DOHH2 (cell line): ENCODE data around the gene SRD5A1.

Source experiments
- H3F3A ChIP-seq: fragments of 200-600 bp; sonication (generic), shearing (Covaris generic); 2 replicates; pipeline ENCODE4 v1.6.0; 2016; ENCODE audit warnings: antibody characterized with exemption, mild to moderate bottlenecking; ENCODE audit not compliant: control insufficient read depth, insufficient read depth
- H3K27ac ChIP-seq: fragments of 200-600 bp; sonication (generic); 2 replicates; pipeline ENCODE4 v1.5.1; 2014; ENCODE audit warnings: low read depth, mild to moderate bottlenecking, low read length, moderate library complexity
- H3K27me3 ChIP-seq: fragments of 200-600 bp; sonication (generic); 2 replicates; pipeline ENCODE4 v1.6.1; 2014; ENCODE audit warnings: mild to moderate bottlenecking, low read length, mixed read lengths; ENCODE audit not compliant: control insufficient read depth
- H3K36me3 ChIP-seq: fragments of 200-600 bp; sonication (generic); 2 replicates; pipeline ENCODE4 v1.6.1; 2014; ENCODE audit warnings: mild to moderate bottlenecking, low read length, moderate library complexity, mixed read lengths; ENCODE audit not compliant: control insufficient read depth
- H3K4me1 ChIP-seq: fragments of 200-600 bp; sonication (generic); 2 replicates; pipeline ENCODE4 v1.6.1; 2014; ENCODE audit warnings: mild to moderate bottlenecking, low read length, mixed read lengths; ENCODE audit not compliant: control insufficient read depth
- H3K4me2 ChIP-seq: fragments of 200-600 bp; sonication (generic); 2 replicates; pipeline ENCODE4 v1.6.0; 2014; ENCODE audit warnings: mild to moderate bottlenecking, low read length, moderate library complexity
- H3K4me3 ChIP-seq: fragments of 200-600 bp; sonication (generic); 2 replicates; pipeline ENCODE4 v1.5.1; 2014; ENCODE audit warnings: mild to moderate bottlenecking, low read length, mixed read lengths
- H3K79me2 ChIP-seq: fragments of 200-600 bp; sonication (generic); 2 replicates; pipeline ENCODE4 v1.6.1; 2014; ENCODE audit warnings: mild to moderate bottlenecking, low read length, mixed read lengths; ENCODE audit not compliant: control insufficient read depth
- H3K9me2 ChIP-seq: fragments of 200-600 bp; sonication (generic); replicated peaks from 2 replicates; pipeline ENCODE4 v1.6.1; 2014; ENCODE audit warnings: mild to moderate bottlenecking, low read length, mixed read lengths; ENCODE audit not compliant: control insufficient read depth
- H3K9me3 ChIP-seq: fragments of 200-600 bp; sonication (generic); 2 replicates; pipeline ENCODE4 v1.6.1; 2014; ENCODE audit warnings: antibody characterized with exemption, low read length, mixed read lengths; ENCODE audit not compliant: control insufficient read depth, insufficient read depth
- H4K20me1 ChIP-seq: fragments of 200-600 bp; sonication (generic); 2 replicates; pipeline ENCODE4 v1.6.0; 2014; ENCODE audit warnings: low read depth, mild to moderate bottlenecking, antibody characterized with exemption, low read length, moderate library complexity; ENCODE audit not compliant: control insufficient read depth, insufficient read depth
- CTCF ChIP-seq: fragments of 200-600 bp; sonication (generic); IDR thresholded peaks from one replicate; pipeline ENCODE4 v1.5.1; 2014; ENCODE audit warnings: antibody characterized with exemption, mild to moderate bottlenecking, low read depth, low read length; ENCODE audit not compliant: poor library complexity, severe bottlenecking
- EZH2phosphoT487 ChIP-seq: fragments of 200-600 bp; sonication (generic); IDR thresholded peaks from 2 replicates; pipeline ENCODE4 v1.6.1; 2017; ENCODE audit warnings: borderline replicate concordance, mild to moderate bottlenecking, antibody characterized with exemption, low read length, moderate library complexity, mixed read lengths

The SRD5A1 gene

GRCh38 chr5:6722015-6722414, 88.8 kb downstream of the SRD5A1 start:
- TF ChIP-seq EZH2phosphoT487 = no peak
- TF ChIP-seq CTCF = no peak
- Histone ChIP-seq H3K4me3 (peak overlapping the region; percentile 54), H3K9me2 (no peaks in the 10 kb centered on the region), H3F3A (peaks cover 6% of the 10 kb centered on the region; the same call in 1 of the 2 replicates), H3K79me2 (peaks cover 100% of the 10 kb centered on the region), H3K4me1 (peaks cover 78% of the 10 kb centered on the region), H3K27me3 (no peaks in the 10 kb centered on the region), H3K4me2 (peak overlapping the region; percentile 70), H3K9me3 (no peaks in the 10 kb centered on the region), H3K36me3 (peaks cover 82% of the 10 kb centered on the region), H3K27ac (peak overlapping the region; percentile 25), H4K20me1 (peaks cover 78% of the 10 kb centered on the region)

GRCh38 chr5:6723122-6723815, 90.0 kb downstream of the SRD5A1 start:
- Histone ChIP-seq H3K9me2 (no peaks in the 10 kb centered on the region), H3K36me3 (peaks cover 76% of the 10 kb centered on the region), H3K4me2 (no peak overlapping the region), H3K4me3 (no peak overlapping the region), H4K20me1 (peaks cover 77% of the 10 kb centered on the region), H3F3A (peaks cover 6% of the 10 kb centered on the region; the same call in 1 of the 2 replicates), H3K9me3 (no peaks in the 10 kb centered on the region), H3K27ac (no peak overlapping the region), H3K79me2 (peaks cover 100% of the 10 kb centered on the region), H3K27me3 (no peaks in the 10 kb centered on the region), H3K4me1 (peaks cover 78% of the 10 kb centered on the region)
- TF ChIP-seq CTCF = no peak
- no peak for TF ChIP-seq EZH2phosphoT487

- Histone ChIP-seq H3K9me2 (no peaks in the 10 kb centered on the region), H3K4me1 (peaks cover 78% of the 10 kb centered on the region), H3K9me3 (no peaks in the 10 kb centered on the region), H3K36me3 (peaks cover 75% of the 10 kb centered on the region), H3K79me2 (peaks cover 100% of the 10 kb centered on the region), H3K4me3 (no peak overlapping the region), H3K27me3 (no peaks in the 10 kb centered on the region), H4K20me1 (peaks cover 75% of the 10 kb centered on the region), H3K4me2 (no peak overlapping the region), H3K27ac (no peak overlapping the region), H3F3A (peaks cover 6% of the 10 kb centered on the region; the same call in 1 of the 2 replicates)
- TF ChIP-seq EZH2phosphoT487 (no peak), CTCF (no peak)
Observed at GRCh38 chr5:6723816-6724300, 90.6 kb downstream of the SRD5A1 start.
